Eye (tissue), 1 donor: ENCODE data around the gene STK40.
A peak's percentile ranks its signal among the peaks of the same experiment; 100 is the strongest.

Experiments
- DNase-seq: peaks from one replicate; pipeline ENCODE4 v3.0.0-alpha.2; 2015

STK40 gene

DNA sequence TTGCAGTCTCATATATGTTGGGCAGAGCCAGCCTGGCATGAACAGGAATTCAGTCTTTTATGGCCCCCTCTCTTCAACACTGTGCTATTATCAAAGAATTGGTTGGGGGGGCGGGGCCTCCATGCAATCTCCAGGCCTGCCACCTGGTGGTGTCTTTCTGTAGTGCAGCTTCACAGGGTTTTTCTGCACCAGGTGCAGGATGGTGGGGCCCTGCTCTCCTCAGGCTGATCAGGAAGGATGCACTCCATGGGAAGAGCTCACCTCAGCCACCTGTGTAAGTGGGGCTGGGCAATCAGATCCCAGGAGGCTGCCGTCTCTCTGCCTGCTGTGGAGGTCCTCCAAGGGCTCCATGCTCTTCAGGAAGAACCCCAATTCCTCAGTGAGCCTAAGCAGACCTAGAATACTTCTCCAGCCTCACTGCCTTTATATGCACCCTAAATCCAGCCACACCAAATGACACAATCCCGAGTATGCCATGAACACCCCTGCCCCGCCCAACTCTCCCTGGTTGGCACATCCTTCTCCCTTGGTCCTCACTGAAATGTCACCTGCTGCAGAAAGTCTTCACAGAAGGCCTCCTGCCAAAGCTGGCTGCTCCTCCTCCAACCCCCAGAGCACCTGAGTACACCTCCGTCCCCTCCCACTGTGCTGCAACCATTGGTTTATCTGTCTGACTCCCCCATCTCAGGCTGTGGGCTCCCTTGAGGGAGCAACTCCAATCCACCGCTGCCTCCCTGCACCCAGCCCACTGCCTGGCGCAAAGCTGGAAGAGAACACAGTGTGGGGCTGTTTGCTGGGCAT is 16.5 kb downstream of the STK40 start:
- peak; percentile 94 for DNase-seq

DNA sequence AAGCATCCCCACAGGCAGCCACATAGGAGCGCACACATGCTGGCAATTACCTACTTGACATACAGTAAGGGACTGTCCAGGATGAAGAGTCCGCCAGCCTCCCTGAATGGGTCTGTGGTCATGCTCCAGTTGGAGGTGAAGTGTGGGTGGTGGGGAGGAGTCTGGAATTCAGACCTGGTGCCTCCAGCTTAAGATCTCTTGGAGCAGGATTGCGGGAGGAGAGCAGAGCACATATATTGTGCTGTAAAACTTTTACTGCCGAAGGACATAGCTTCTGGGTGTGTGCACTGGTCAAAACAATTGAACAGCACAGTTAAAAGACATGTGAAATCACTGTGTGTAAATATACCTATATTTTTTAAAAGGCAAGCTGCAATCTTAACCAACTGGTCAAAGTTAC is 17.9 kb downstream of the STK40 start:
- no peak for DNase-seq

DNA sequence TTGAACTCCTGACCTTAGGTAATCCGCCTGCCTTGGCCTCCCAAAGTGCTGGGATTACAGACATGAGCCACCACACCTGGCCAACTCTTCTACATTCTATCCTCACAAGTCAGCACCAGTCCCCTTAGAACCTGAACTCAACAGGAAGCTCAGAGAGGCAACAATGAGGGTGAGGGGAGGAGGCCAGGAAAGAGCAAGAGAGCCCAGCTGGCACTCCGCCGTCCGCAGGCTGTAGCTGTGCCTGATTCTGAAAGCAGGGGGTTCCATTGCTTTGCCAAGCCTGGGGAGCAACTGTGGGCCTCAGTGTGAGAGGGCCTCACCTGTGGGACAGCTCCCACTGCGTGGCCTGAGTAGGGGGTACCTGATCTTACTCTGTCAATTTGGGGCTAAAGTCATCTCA is 18.7 kb downstream of the STK40 start:
- no peak for DNase-seq

DNA sequence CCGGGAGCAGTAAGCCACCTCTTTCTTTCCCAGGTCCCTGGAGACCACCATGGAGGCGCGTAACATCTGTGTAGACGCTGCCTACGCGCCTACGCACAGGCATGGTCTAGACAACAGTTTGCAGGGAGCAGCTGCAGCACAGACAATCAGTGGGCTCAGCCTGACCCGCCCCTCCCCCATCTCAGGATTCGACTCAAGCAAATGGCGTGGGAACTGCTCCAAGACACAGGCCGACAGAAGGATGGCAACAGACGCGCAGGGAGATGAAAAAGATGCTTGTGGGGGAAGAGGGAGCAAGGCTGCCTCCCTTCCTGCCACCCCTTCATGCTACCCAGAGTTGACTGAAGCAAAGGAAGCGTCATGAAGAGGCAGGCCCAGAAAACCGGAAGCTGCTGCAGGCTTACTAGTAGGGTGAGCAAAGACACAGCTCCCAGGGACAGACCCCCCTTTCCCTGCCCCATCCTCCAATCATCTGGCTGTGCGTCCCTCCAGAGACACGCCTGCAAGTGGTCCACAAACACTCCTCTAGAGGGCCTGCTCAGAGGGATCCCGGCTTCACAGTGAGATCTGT is 19.5 kb downstream of the STK40 start:
- DNase-seq: peak; percentile 91

DNA sequence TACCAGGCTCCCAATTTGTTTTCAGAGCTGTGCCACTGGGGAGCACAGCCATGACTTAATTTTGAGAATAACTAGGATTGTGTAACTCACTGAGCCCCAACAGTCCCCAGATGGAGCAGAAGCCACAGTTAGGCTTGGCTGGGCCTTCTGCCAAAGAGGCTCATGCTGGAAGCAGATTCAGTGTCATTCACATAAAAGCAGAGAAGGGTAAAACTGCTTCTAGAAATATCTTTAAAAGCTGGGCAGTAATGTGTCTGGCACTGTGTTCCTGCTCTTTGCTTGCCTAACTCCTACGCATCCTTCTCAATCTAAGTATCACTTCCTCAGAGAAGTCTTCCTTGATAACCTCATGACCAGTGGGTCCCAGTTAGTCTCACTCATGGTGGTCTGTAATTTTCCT is 20.3 kb downstream of the STK40 start:
- no peak for DNase-seq

DNA sequence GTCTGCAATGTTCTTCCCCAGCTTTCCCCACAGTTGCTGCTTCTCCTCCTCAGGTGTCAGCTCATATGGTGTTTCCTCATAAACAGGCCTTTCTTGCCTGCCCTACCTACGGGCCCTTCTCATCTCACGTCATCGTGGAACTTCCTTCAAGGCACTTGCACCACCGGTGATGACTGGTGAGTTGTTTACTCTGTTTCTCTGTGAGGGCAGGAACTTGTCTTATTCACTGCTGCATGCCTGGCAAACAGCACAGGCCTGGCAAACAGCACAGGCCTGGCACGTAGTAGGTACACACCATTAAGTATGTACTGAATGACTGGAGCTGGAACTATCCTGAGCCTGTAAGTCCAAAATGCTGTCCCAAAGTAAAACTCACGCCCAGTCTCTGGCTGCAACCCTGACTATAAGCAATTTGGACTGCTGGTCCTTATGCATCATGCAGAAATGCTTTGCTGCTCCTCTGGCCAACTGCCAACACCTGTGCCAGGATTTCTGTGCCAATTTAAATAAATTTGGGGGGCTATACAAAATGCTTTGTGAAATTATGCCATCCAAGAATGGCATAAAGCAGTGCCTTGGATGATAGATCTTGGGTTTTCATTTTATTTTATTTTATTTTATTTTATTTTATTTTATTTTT is 25.7 kb downstream of the STK40 start:
- DNase-seq: no peak

DNA sequence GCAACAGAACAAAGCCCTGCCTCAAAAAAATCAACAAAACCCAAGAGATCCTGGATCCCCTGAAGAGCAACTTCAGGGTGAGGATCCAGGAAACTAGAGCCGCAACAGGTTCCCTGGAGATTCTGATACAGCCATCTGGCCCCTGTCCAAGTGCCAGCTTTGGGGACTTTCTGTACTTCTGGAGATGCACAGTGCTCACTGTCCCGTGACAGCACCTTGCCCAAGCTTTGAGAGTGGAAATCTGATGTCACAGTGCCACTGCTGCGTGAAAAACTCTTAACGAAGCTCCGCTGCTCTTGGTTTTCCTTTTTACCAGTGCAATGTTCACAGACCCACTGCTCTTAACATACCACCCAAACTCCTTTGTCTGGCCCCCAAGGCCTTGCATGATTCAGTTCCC is 26.3 kb downstream of the STK40 start:
- no peak for DNase-seq

DNA sequence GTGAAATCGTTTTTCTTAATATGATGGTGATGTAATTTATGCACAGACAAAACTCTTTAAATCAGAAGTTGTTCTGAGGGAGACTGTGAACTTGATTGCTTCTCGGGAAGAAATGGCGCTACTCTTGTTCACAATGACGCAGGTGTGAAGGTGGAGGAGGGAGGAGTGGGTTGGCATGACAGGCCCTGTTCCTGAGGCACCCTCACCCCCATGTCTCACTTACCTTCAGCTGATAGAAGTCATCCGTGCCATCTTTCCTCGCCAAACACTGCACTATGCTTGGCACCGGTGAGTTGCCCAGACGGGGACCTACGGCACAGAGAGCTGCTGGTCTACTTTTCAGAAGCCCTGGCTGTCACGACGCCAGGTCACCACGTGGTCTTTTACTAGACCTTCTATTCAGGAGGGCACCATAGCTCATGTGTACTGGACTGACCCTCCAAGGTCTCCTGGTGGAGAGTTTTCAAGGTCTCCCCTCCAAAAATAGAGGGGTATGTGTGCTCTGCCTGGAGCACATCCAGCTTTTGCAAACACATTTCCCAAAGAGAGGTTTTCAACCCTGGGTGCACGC is 27.1 kb downstream of the STK40 start:
- no peak for DNase-seq

DNA sequence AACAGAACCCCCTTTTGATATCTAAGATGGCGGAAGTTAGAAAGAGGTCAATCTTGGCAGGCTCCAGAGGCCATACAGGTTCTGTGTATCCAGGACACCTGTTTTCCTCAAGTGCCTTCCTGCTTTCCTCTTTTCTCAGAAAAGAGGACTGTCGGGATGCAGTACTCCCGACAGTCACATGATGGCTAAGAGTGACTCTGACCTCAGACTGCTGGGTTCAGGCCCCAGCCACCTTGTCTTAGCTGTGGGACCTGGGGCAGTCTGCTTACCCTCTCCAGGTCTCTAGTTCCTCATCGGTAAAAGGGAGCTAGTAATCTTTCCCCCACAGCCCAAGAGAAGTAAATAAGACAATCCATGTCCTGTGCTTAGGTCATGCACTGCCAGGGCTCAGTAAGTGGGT is 29.9 kb downstream of the STK40 start:
- DNase-seq: no peak

DNA sequence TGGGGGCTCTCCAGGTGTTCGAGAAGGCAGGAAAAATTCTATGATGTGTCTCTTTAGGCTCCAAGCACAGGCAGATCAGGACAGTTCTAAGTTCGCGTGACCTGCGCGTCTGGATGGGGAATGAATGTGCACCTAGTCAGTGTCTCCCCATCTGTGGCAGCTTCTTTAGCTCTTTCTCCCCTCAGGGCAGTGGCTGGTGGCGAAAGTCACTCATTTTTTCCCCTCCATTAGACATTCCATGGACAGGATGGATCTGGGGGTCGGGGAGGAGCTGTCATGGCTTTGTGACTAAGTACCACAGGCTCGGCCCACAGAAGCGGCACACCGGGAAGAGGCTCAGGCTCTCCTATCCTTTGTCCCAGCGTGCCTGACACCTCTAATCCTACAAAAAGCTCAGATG is 31.2 kb downstream of the STK40 start:
- peak; percentile 30 for DNase-seq

DNA sequence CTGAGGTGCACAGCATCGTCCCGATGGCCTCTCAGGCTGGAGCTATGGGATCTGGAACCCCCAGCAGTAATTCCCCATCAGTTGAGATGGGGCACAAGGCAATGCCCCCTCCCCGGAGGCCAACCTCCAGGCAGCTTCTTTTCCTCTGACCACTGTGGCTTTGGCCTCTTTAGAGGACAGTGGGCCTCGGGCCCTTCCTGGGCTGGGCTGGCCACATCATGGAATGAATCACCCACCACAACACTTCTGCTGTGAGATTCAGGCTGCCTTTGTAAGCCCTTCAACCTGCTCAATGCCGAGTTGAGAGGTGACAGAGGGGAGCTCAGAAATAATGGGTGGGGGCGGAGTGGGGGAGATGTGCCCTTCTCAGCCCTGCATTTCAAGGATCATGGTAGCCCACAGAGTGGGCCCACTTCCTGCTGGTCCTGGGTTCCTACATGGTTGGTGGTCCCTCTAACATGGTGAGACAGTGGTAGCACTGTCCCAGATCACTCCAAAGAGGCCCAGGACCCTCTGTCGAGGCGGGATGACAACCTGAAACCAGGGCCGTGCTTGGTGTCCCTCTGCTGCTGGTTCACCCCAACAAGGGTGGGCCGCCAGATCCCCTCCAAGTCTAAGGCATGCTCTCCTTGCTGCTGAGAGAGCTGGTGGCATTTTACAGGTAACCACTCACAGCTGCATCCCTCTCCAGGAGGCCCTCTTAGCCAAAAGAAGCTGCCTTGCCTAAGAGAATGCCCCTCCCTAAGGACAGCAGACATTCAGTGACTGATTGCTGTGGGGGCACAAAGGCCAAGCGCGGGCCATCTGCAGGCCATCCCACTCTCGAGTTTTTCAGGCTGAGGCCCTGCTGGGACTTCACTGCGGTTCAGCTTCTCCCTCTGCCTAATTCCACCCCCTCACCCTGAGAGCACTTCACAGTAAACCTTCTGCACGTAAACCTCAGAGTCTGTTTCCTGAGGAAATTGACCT is 32.5 kb downstream of the STK40 start:
- DNase-seq: no peak

DNA sequence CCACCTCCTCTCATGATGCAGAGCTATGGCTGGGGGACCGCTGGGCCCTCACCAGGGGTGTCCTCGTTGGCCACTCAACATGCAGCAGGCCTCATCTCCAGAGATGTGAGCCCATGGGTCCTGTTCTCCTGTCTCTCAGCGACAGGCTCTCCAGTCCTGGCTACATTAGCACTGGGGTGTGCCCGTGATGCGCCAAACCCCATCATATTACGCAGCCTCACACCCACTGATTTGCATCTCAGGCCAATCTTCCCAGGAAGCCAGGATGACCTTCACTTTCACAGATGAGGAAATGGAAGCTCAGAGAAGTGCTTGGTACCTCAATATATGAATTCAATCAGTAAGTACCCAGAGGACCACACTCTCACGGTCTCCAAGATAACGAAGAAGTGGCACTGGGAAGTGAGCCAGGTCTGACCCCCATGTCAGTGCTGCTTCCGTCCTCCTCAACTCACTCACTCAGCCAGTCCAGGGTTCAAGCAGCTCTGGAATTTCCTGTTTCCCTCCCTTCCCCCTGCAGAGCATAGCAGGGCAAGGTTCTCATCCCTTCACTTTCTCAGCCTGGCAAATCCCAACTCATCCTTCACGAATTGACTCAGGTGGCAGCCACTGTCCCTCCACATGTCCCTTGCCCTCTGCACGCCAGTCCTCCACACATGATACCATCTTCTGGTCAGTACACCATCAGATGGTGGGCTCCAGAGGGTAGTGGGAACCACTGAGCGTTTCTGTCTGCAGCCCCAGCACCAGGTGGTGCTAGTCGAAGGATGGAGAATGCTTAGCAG is 33.4 kb downstream of the STK40 start:
- no peak for DNase-seq

DNA sequence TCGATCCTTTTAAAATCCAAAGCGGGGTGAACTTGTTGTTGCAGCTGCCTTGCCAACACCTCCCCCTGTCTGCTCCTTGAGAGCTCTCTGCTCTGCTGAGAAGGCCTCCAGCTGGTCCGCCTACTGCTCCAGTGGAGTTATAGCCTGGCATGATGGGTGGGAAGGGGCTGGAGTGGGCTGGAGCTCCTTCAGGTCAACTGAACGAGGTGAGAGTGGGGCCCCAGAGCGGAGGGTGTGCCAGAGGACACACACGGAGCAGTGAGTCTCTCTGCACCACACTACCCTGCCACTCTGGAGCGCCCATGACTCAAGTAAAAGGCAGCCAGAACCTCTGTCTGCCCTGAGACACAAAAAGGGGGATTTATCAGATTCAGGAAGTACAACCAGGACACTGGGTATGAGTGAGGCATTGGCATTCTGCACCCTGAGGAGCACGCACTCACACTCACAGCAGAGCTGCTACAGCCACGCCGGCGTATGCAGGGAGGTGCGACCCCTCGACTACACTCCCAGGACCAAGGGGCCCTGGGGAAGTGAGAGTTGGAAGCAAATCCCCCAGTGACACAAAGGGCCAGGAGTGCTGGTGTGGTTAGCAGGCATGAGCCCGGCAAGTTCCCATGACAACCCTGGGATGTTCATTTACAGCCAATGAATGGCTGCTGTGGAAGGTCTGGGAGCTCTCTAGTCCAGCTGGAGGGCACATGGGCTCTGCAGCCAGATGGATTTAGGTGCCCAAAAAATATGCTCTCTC is 34.3 kb downstream of the STK40 start:
- peak; percentile 88 for DNase-seq

DNA sequence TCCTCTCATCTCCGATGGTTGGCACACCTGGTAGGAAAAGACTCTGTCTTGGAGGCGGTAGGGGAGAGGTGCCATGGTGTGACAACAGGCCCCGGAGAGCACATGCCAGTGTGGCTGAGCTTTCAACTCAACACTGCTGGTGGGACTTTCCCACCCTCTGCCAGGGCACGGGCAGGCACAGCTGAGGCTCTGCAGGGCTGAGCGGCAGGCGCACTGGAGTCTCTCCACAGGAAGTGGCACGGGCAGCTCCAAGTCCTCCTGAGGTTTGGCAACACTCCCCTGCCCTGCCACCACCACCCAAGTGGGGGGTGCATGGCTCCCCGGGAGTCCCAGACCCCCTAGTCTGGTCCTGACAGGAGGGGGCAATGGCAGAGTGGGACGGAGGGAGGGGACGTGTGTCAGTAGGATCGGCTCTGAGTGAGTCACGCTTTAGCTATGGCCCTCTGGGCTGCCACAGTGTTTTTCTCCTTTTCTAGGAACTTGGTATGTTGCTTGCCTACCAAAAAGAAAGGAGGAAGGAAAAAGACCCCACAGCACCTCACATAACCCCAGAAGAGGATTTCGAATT is 35.0 kb downstream of the STK40 start:
- DNase-seq: no peak

DNA sequence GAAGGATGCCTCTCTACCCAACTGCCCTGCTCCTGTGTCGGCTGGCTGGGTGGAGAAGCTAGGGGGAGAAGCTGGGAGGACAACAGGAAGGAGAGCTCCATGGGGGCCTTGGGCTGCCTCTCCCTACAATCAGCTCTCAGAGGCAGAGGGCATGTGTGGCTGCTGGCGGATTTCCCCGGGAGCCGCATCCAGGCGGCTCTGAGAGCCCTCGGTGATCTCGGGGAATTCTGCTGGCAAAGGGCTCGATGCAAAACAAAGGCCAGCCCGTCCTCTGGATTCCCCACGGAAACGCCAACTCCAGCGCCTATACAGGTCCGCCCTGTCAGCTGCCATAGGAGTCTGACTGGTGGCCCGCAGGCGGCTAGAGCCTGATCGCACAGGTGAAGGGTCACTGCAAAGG is 35.9 kb downstream of the STK40 start:
- no peak for DNase-seq

DNA sequence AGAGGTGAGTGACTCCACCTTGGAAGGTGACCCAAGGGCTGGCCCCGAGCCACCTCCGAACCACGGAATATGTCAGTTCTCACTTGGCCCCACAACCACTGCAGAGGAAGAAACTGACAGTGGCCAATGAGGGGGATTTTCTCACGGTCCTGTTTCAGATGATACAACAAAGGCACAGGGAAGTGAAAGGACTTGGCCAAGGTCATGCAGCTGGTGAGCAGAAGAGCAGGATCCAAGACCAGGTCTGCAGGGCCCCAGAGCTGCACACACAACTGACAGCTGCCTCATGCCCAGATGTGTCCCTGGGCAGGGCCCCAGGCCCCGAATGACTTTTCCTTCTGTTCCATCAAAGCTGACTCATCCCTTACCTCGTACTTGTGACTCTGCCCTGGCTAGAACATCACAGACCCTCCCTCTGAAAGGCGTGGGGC is 36.5 kb downstream of the STK40 start:
- no peak for DNase-seq

DNA sequence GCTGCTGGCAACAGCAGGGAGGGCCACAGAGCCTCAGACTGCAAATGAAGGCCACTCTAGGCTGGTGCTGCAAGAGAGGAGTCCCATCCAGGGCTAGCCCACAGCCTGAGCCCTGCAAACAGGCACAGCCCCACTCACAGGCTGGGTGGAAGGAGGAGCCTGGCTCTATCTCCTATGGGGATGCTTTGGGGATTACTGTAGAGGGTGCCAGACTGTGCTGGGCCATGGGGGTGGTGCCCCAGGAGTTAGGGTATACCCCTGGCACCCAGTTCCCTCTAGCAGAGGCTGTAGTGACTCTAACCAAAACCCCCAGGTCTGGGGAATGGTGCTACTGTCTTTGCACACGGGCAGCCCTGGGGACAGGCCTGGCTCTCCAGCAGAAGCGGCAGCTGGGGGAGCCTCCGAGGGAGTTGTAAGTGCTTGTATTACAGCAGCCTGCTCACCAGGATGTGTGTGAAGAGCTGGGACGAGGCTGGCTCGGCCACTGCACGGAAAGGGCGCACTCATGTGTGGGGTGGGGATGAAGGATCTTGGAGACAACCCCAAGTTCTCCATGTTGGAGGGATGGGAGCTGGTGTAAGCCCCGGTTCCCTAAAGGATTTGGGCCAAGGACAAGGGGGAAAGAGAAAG is 38.9 kb downstream of the STK40 start:
- DNase-seq: no peak

DNA sequence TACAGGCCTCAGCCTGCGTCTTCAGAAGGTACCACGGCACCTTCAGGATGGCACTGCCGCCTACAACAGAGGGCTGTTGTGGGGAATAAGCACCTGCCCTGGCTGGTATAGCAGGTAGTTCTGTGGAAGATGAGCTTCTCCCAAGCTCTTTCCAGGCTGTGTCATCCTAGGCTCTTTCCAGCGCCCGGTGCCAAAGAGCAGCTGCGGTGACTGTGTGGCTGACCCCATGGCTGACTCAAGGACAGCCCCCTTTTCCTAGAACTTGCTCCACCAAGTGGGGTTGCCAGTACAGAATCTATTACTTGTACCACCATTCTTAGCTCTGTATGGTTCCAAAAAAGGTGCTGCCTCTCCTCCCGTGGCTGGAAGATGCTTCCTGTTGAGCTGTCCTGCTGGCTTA is 40.4 kb downstream of the STK40 start:
- DNase-seq: no peak

DNA sequence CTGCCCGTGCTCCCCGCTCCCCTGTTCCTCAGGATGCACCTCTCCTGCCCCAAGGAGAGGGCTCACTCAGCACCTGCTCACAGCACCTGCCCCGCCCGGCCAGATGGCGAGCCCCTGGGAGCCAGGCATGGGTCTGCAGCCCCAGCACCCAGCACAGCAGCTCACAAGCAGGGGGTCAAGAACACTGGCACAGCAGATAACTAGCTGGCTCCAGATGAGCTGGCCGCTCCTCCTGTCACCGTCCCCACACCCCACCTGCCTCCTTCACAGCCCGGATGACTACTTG is 41.4 kb downstream of the STK40 start:
- DNase-seq: no peak

DNA sequence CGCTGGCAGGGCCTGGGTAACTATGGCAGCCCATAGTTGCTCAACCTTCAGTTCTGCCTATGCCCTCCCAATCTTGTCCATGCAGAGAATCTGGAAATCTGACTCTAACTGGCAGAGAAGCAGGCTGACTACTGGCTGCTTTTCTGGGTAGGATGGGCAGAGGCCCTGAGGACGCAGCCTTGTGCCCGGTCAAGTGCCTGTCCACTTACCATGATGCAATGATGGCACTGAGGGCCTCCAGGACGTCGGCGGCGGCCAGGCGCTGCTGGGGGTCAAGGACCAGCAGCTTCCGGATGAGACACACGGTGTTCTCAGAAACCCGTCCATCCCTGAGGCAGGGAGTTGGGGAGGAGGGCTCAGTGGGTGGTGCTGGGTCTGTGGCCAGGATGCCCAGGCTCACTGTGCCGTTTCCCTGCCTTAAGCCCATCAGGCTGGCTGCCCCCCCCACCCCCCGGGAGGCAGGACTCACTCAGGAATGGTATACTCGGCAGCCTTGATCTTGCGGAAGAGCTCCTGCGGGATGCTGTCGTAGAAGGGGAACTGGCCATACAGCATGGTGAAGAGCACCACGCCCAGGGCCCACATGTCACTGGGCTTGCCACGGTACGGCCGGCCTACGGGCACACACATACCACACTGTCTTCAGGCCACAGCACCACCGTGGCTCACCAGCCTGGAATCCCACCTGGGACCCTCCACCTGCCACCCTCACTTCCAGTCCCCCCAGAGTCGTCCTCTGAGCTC is 41.9 kb downstream of the STK40 start:
- DNase-seq: no peak
